ENCODE measurements around the gene BTBD7. TPM values are rescaled to one million over a fixed set of nuclear protein-coding genes. Genes with fewer than 3 reads are reported as not detected.

The BTBD7 gene
- total and polyA plus RNA-seq, 9 of the 15 experiments (the other 6 are each of a cell fraction or from before 2014, with no cell fraction given): 2.5 to 12.9 (median 6.2) TPM

DNA sequence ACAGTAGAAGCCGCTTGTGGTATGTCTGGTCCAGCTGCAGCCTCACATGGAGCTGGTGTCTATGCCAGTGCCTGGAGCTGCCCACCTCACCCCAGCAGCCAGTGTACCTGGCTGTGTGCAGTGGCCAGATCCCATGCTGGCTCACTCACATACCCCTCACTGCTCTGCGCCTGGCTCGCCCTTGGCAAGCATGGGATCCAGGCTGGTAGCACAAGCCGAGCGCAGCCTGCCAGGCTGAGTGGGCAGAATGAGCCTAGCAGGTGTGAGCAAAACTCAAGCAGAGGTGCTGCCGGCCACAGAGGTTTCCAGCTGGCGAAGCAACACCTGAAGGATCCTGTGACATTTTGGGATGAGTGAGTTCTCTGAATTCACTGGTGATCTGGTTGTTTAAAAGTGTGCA lies 5.0 kb upstream of the BTBD7 start:
- Histone ChIP-seq H3K4me2 (ENCODE audit: insufficient read depth, low read length) (no peak overlapping the region), H3K9ac (ENCODE audit: insufficient read depth in 1 of 2, low read depth in 2 of 2, low read length in 2 of 2) (no peak overlapping the region), H3K4me1 (replicated peaks in 1 of 2; ENCODE audit: control insufficient read depth in 2 of 2, insufficient read depth in 2 of 2, low read length in 2 of 2) (peaks cover 0 to 4% of the 10 kb centered on the region in 2 experiments; a peak in 4 of 5 replicates), H2AFZ (ENCODE audit: low read depth, low read length) (no peak overlapping the region), H4K20me1 (replicated peaks; ENCODE audit: control insufficient read depth, insufficient read depth, low read length) (no peaks in the 10 kb centered on the region), H3K9me3 (replicated peaks; ENCODE audit: control insufficient read depth, insufficient read depth, low read depth, low read length) (no peaks in the 10 kb centered on the region), H3K36me3 (ENCODE audit: control insufficient read depth, insufficient read depth, low read length) (no peaks in the 10 kb centered on the region), H3K27ac (ENCODE audit: extremely low read depth, low read depth, low read length) (no peak overlapping the region), H3K9me1 (ENCODE audit: control insufficient read depth, insufficient read depth, low read length) (no peaks in the 10 kb centered on the region), H3K4me3 (no peak overlapping the region), H3K79me2 (ENCODE audit: control insufficient read depth, insufficient read depth, low read length) (peaks cover 11% of the 10 kb centered on the region), H3K27me3 (ENCODE audit: control insufficient read depth in 2 of 2, insufficient read depth in 2 of 2, low read length in 2 of 2) (no peaks in the 10 kb centered on the region)
- ATAC-seq: no peak
- POLR2A ChIA-PET: interaction anchor here (0.9 kb wide), 1 partner anchor 12 kb away, joined by 3 read pairs; no protein-coding TSS in a partner anchor
- no peak for DNase-seq (ENCODE audit: extremely low read depth in 1 of 4, low spot score in 3 of 4)
- WGBS (ENCODE audit: insufficient coverage, low coverage, missing lambda C conversion rate): 40% methylated on average over 5 of the region's 7 CpGs
- CTCF ChIA-PET (ENCODE audit: low intra/inter-chr PET ratio): no interaction called here
- no peak for FAIRE-seq
- BruUV-seq (replicated peaks): no TSS peak
- intact Hi-C loops (cut with micrococcal nuclease) (no loop called here), in situ Hi-C loops (cut with MboI) (no loop called here)
- TF ChIP-seq, protein P1, sequence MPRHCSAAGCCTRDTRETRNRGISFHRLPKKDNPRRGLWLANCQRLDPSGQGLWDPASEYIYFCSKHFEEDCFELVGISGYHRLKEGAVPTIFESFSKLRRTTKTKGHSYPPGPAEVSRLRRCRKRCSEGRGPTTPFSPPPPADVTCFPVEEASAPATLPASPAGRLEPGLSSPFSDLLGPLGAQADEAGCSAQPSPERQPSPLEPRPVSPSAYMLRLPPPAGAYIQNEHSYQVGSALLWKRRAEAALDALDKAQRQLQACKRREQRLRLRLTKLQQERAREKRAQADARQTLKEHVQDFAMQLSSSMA (CRISPR knock-in tag; IDR thresholded peaks at IDR 0.05): no peak
- TF ChIP-seq HIVEP1 (CRISPR knock-in tag; IDR thresholded peaks at IDR 0.05): no peak
- no peak for TF ChIP-seq NR4A1 (CRISPR knock-in tag; IDR thresholded peaks at IDR 0.05)
- TF ChIP-seq NR4A1 (tag; IDR thresholded peaks at IDR 0.05): no peak
- TF ChIP-seq, protein P2, sequence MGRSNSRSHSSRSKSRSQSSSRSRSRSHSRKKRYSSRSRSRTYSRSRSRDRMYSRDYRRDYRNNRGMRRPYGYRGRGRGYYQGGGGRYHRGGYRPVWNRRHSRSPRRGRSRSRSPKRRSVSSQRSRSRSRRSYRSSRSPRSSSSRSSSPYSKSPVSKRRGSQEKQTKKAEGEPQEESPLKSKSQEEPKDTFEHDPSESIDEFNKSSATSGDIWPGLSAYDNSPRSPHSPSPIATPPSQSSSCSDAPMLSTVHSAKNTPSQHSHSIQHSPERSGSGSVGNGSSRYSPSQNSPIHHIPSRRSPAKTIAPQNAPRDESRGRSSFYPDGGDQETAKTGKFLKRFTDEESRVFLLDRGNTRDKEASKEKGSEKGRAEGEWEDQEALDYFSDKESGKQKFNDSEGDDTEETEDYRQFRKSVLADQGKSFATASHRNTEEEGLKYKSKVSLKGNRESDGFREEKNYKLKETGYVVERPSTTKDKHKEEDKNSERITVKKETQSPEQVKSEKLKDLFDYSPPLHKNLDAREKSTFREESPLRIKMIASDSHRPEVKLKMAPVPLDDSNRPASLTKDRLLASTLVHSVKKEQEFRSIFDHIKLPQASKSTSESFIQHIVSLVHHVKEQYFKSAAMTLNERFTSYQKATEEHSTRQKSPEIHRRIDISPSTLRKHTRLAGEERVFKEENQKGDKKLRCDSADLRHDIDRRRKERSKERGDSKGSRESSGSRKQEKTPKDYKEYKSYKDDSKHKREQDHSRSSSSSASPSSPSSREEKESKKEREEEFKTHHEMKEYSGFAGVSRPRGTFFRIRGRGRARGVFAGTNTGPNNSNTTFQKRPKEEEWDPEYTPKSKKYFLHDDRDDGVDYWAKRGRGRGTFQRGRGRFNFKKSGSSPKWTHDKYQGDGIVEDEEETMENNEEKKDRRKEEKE (IDR thresholded peaks at IDR 0.05; ENCODE audit: borderline replicate concordance in 1 of 2, control insufficient read depth in 1 of 2, low read depth in 2 of 2, low read length in 1 of 2): no peak
- no peak for TF ChIP-seq ZNF253 (CRISPR knock-in tag; conservative IDR thresholded peaks at IDR 0.05)
- no peak for TF ChIP-seq SAFB2 (IDR thresholded peaks at IDR 0.05; ENCODE audit: borderline replicate concordance, low read depth, low read length, severe bottlenecking)
- no peak for TF ChIP-seq BACH1 (tag; IDR thresholded peaks at IDR 0.05)
- TF ChIP-seq EGR1 (conservative IDR thresholded peaks at IDR 0.05): no peak
- no peak for TF ChIP-seq RNF2 (IDR thresholded peaks at IDR 0.05)
- TF ChIP-seq MAFF (IDR thresholded peaks at IDR 0.05; ENCODE audit: low read length): no peak
- TF ChIP-seq ZNF384 (IDR thresholded peaks at IDR 0.05; ENCODE audit: low read depth, low read length): no peak
- TF ChIP-seq, protein P3, sequence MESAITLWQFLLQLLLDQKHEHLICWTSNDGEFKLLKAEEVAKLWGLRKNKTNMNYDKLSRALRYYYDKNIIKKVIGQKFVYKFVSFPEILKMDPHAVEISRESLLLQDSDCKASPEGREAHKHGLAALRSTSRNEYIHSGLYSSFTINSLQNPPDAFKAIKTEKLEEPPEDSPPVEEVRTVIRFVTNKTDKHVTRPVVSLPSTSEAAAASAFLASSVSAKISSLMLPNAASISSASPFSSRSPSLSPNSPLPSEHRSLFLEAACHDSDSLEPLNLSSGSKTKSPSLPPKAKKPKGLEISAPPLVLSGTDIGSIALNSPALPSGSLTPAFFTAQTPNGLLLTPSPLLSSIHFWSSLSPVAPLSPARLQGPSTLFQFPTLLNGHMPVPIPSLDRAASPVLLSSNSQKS (CRISPR knock-in tag; IDR thresholded peaks at IDR 0.05): no peak
- TF ChIP-seq FOXA1 (IDR thresholded peaks at IDR 0.05; ENCODE audit: borderline replicate concordance): no peak
- TF ChIP-seq ZNF23 (CRISPR knock-in tag; IDR thresholded peaks at IDR 0.05): no peak
- TF ChIP-seq NELFE (IDR thresholded peaks at IDR 0.05; ENCODE audit: insufficient read depth, insufficient read length): no peak
- TF ChIP-seq ZFP30 (CRISPR knock-in tag; IDR thresholded peaks at IDR 0.05; ENCODE audit: borderline replicate concordance): no peak

Data from K562 (cell line).